Mononuclear cell (primary cell): ENCODE data around the gene ARL5A. TPM values are rescaled to one million over a fixed set of nuclear protein-coding genes. Genes with fewer than 3 reads are reported as not detected.
"Not testable (repeated sequence)": the region's sequence is repeated elsewhere in the genome, so short reads cannot be mapped to it uniquely, and the experiment has no call there.

Source experiments
- H3K27me3 ChIP-seq: 2 replicates; pipeline ENCODE4 v1.6.0; 2011; ENCODE audit warnings: low read length, control low read depth; ENCODE audit not compliant: insufficient read depth
- H3K4me1 ChIP-seq: 2 replicates; pipeline ENCODE4 v1.5.1; 2011; ENCODE audit warnings: mild to moderate bottlenecking, low read length, control low read depth; ENCODE audit not compliant: insufficient read depth
- H3K4me3 ChIP-seq: 2 replicates; pipeline ENCODE4 v1.5.1; 2011; ENCODE audit warnings: mild to moderate bottlenecking, low read length, moderate library complexity
- H3K9me3 ChIP-seq: 2 replicates; pipeline ENCODE4 v1.5.1; 2011; ENCODE audit warnings: low read depth, mild to moderate bottlenecking, control low read depth, low read length
- total RNA-seq: library from RNA; depleted of rRNA; stranded (reverse); fragments of >200 nt; gene quantifications from one replicate; pipeline ENCODE4 v1.2.3, GENCODE V29; 2012

Gene ARL5A
- 34.8 TPM for total RNA-seq

GRCh38 chr2:151828143-151828889 is at the start of gene ARL5A:
Gene ARL5A, minus strand, starts transcription at chr2:151828421. Its CDS starts 245 bp downstream, at chr2:151828176.
- Histone ChIP-seq H3K4me1 (peaks cover 33% of the 10 kb centered on the region), H3K4me3 (peak within 1 kb of the TSS; percentile 87), H3K9me3 (no peaks in the 10 kb centered on the region), H3K27me3 (no peaks in the 10 kb centered on the region)

GRCh38 chr2:151875631-151876030 is 47.4 kb upstream of the ARL5A start:
- H3K9me3 ChIP-seq, H3K4me3 ChIP-seq, H3K27me3 ChIP-seq: not testable (repeated sequence)
- peaks cover 11% of the 10 kb centered on the region for H3K4me1 ChIP-seq

- Histone ChIP-seq H3K9me3 (no peaks in the 10 kb centered on the region), H3K27me3 (peaks cover 2% of the 10 kb centered on the region), H3K4me3 (no peak overlapping the region), H3K4me1 (no peaks in the 10 kb centered on the region)
Observed at GRCh38 chr2:151872463-151872862, 44.2 kb upstream of the ARL5A start.

GRCh38 chr2:151869291-151869690 is 41.1 kb upstream of the ARL5A start:
- H3K4me1 ChIP-seq: no peaks in the 10 kb centered on the region
- H3K27me3 ChIP-seq: peaks cover 2% of the 10 kb centered on the region
- H3K9me3 ChIP-seq: no peaks in the 10 kb centered on the region
- H3K4me3 ChIP-seq: no peak overlapping the region

GRCh38 chr2:151862700-151863099 is 34.5 kb upstream of the ARL5A start:
- Histone ChIP-seq H3K4me1 (no peaks in the 10 kb centered on the region), H3K27me3 (no peaks in the 10 kb centered on the region), H3K9me3 (no peaks in the 10 kb centered on the region), H3K4me3 (no peak overlapping the region)

- Histone ChIP-seq H3K4me1 (no peaks in the 10 kb centered on the region), H3K27me3 (no peaks in the 10 kb centered on the region), H3K4me3 (no peak overlapping the region), H3K9me3 (no peaks in the 10 kb centered on the region)
Observed at GRCh38 chr2:151861174-151861573, 33.0 kb upstream of the ARL5A start.

- no peaks in the 10 kb centered on the region for H3K27me3 ChIP-seq
- H3K4me3 ChIP-seq: no peak overlapping the region
- no peaks in the 10 kb centered on the region for H3K9me3 ChIP-seq
- H3K4me1 ChIP-seq: no peaks in the 10 kb centered on the region
Observed at GRCh38 chr2:151860613-151861146, 32.5 kb upstream of the ARL5A start.

GRCh38 chr2:151860210-151860609 is 32.0 kb upstream of the ARL5A start:
- no peaks in the 10 kb centered on the region for H3K27me3 ChIP-seq
- H3K4me3 ChIP-seq: no peak overlapping the region
- no peaks in the 10 kb centered on the region for H3K9me3 ChIP-seq
- H3K4me1 ChIP-seq: no peaks in the 10 kb centered on the region

GRCh38 chr2:151857650-151858049 is 29.4 kb upstream of the ARL5A start:
- H3K4me1 ChIP-seq: no peaks in the 10 kb centered on the region
- no peak overlapping the region for H3K4me3 ChIP-seq
- H3K27me3 ChIP-seq: no peaks in the 10 kb centered on the region
- H3K9me3 ChIP-seq: no peaks in the 10 kb centered on the region

- no peaks in the 10 kb centered on the region for H3K4me1 ChIP-seq
- H3K27me3 ChIP-seq: no peaks in the 10 kb centered on the region
- H3K9me3 ChIP-seq: no peaks in the 10 kb centered on the region
- H3K4me3 ChIP-seq: no peak overlapping the region
Observed at GRCh38 chr2:151855111-151855510, 26.9 kb upstream of the ARL5A start.

- Histone ChIP-seq H3K4me1 (no peaks in the 10 kb centered on the region), H3K9me3 (no peaks in the 10 kb centered on the region), H3K27me3 (no peaks in the 10 kb centered on the region), H3K4me3 (no peak overlapping the region)
Observed at GRCh38 chr2:151853070-151853758, 25.0 kb upstream of the ARL5A start.

- Histone ChIP-seq H3K4me1 (no peaks in the 10 kb centered on the region), H3K4me3 (no peak overlapping the region), H3K27me3 (no peaks in the 10 kb centered on the region), H3K9me3 (no peaks in the 10 kb centered on the region)
Observed at GRCh38 chr2:151852260-151853069, 24.2 kb upstream of the ARL5A start.

GRCh38 chr2:151851761-151852160 is 23.5 kb upstream of the ARL5A start:
- no peaks in the 10 kb centered on the region for H3K27me3 ChIP-seq
- H3K4me1 ChIP-seq: no peaks in the 10 kb centered on the region
- H3K9me3 ChIP-seq: no peaks in the 10 kb centered on the region
- no peak overlapping the region for H3K4me3 ChIP-seq

- Histone ChIP-seq H3K27me3 (no peaks in the 10 kb centered on the region), H3K4me3 (no peak overlapping the region), H3K4me1 (no peaks in the 10 kb centered on the region), H3K9me3 (no peaks in the 10 kb centered on the region)
Observed at GRCh38 chr2:151849413-151850010, 21.3 kb upstream of the ARL5A start.

- H3K4me1 ChIP-seq: peaks cover 13% of the 10 kb centered on the region
- no peaks in the 10 kb centered on the region for H3K9me3 ChIP-seq
- H3K4me3 ChIP-seq: no peak overlapping the region
- no peaks in the 10 kb centered on the region for H3K27me3 ChIP-seq
Observed at GRCh38 chr2:151845884-151846283, 17.7 kb upstream of the ARL5A start.
